Liver (tissue), 9 donors: ENCODE results near the gene IL3. TPM values are rescaled to one million over a fixed set of nuclear protein-coding genes. Genes with fewer than 3 reads are reported as not detected.

Source experiments
- DNase-seq: peaks from one replicate; pipeline ENCODE4 v3.0.0-alpha.2; 2017; ENCODE audit warnings: low spot score
- H3K27ac ChIP-seq, 2 donors: one replicate each; pipeline ENCODE4 v1.7.0; 2013; ENCODE audit warnings: inconsistent platforms in 2 of 2, low read length in 2 of 2, control low read depth in 1 of 2, low read depth in 1 of 2, mild to moderate bottlenecking in 1 of 2
- H3K27me3 ChIP-seq, 4 donors: one replicate each; pipeline versions ENCODE4 v1.6.1 to v1.7.0; 2013; ENCODE audit warnings: low read length in 3 of 4, inconsistent platforms in 1 of 4, mild to moderate bottlenecking in 1 of 4, moderate library complexity in 1 of 4; ENCODE audit not compliant: control insufficient read depth in 4 of 4, insufficient read depth in 4 of 4
- H3K36me3 ChIP-seq, 4 donors: one replicate each; pipeline versions ENCODE4 v1.6.1 to v1.7.0; 2013; ENCODE audit warnings: low read length in 3 of 4, mild to moderate bottlenecking in 3 of 4, low read depth in 1 of 4, moderate library complexity in 1 of 4; ENCODE audit not compliant: control insufficient read depth in 4 of 4, insufficient read depth in 3 of 4
- H3K4me1 ChIP-seq, 4 donors: one replicate each; pipeline versions ENCODE4 v1.6.1 to v1.7.0; 2013; ENCODE audit warnings: low read length in 3 of 4, mild to moderate bottlenecking in 3 of 4, moderate library complexity in 1 of 4; ENCODE audit not compliant: control insufficient read depth in 4 of 4, insufficient read depth in 4 of 4
- H3K4me3 ChIP-seq, 3 donors: one replicate each; pipeline versions ENCODE4 v1.6.1 to v1.7.0; 2013; ENCODE audit warnings: low read length in 3 of 3, control low read depth in 1 of 3, low read depth in 1 of 3, mild to moderate bottlenecking in 1 of 3
- H3K9ac ChIP-seq, 2 donors: one replicate each; pipeline ENCODE4 v1.7.0; 2013; ENCODE audit warnings: low read length in 2 of 2, mild to moderate bottlenecking in 2 of 2, moderate library complexity in 2 of 2, control low read depth in 1 of 2, low read depth in 1 of 2
- H3K9me3 ChIP-seq, 4 donors: one replicate each; pipeline versions ENCODE4 v1.6.1 to v1.7.0; 2013; ENCODE audit warnings: low read length in 3 of 4; ENCODE audit not compliant: control insufficient read depth in 4 of 4
- ATF3 ChIP-seq: IDR thresholded peaks from 2 replicates; pipeline ENCODE4 v1.6.1; 2016; ENCODE audit warnings: antibody characterized with exemption
- EGR1 ChIP-seq, 2 donors: IDR thresholded peaks; 2 replicates each; pipeline ENCODE4 v1.6.1; 2016 to 2018; ENCODE audit warnings: antibody characterized with exemption in 2 of 2, low read depth in 2 of 2
- FOXA1 ChIP-seq: IDR thresholded peaks from 2 replicates; pipeline ENCODE4 v1.6.1; 2016; ENCODE audit warnings: antibody characterized with exemption
- FOXA2 ChIP-seq: IDR thresholded peaks from 2 replicates; pipeline ENCODE4 v1.6.1; 2016; ENCODE audit warnings: antibody characterized with exemption
- GABPA ChIP-seq, 2 donors: IDR thresholded peaks in 1 of 2; conservative IDR thresholded peaks in 1 of 2; 2 replicates each; pipeline ENCODE4 v1.6.1; 2016; ENCODE audit warnings: antibody characterized with exemption in 2 of 2, mild to moderate bottlenecking in 1 of 2, moderate library complexity in 1 of 2
- HNF4A ChIP-seq, 2 donors: conservative IDR thresholded peaks; 2 replicates each; pipeline ENCODE4 v1.6.1; 2016; ENCODE audit warnings: antibody characterized with exemption in 2 of 2, mild to moderate bottlenecking in 2 of 2
- HNF4G ChIP-seq: IDR thresholded peaks from 2 replicates; pipeline ENCODE4 v1.6.1; 2016; ENCODE audit warnings: antibody characterized with exemption
- JUND ChIP-seq, 2 donors: IDR thresholded peaks; 2 replicates each; pipeline ENCODE4 v1.6.1; 2016; ENCODE audit warnings: antibody characterized with exemption in 2 of 2
- MAX ChIP-seq: IDR thresholded peaks from 2 replicates; pipeline ENCODE4 v1.6.1; 2016; ENCODE audit warnings: antibody characterized with exemption
- RAD21 ChIP-seq, 2 donors: IDR thresholded peaks; 2 replicates each; pipeline ENCODE4 v1.6.1; 2016; ENCODE audit warnings: antibody characterized with exemption in 2 of 2, mild to moderate bottlenecking in 2 of 2
- RXRA ChIP-seq, 2 donors: IDR thresholded peaks; 2 replicates each; pipeline ENCODE4 v1.6.1; 2017 to 2018; ENCODE audit warnings: antibody characterized with exemption in 2 of 2, mild to moderate bottlenecking in 1 of 2
- SP1 ChIP-seq: IDR thresholded peaks from 2 replicates; pipeline ENCODE4 v1.6.1; 2018; ENCODE audit warnings: antibody characterized with exemption, mild to moderate bottlenecking
- TAF1 ChIP-seq: conservative IDR thresholded peaks from 2 replicates; pipeline ENCODE4 v1.6.1; 2016; ENCODE audit warnings: antibody characterized with exemption, mild to moderate bottlenecking
- YY1 ChIP-seq: IDR thresholded peaks from 2 replicates; pipeline ENCODE4 v1.6.1; 2016; ENCODE audit warnings: antibody characterized with exemption, mild to moderate bottlenecking
- WGBS: extraction: QIAGEN DNeasy Blood & Tissue Kit; methylation state at CpG from one replicate; pipeline ENCODE4 v1.1.7; 2013; 5-methylcytosine and 5-hydroxymethylcytosine counted together
- polyA plus RNA-seq, 2 donors: library from polyadenylated mRNA; stranded (reverse) in 1 of 2; unstranded in 1 of 2; fragments of 200-250 nt in 1 of 2; fragments of >200 nt in 1 of 2; fragmentation: Nextera tagmentation in 1 of 2; extraction: Ambion mirVana in 1 of 2; gene quantifications; one replicate each; pipeline versions ENCODE4 v1.2.1 to v1.2.3, GENCODE V29; 2013 to 2015
- total RNA-seq, 2 donors: library from RNA; depleted of rRNA; stranded (reverse); fragments of >200 nt; gene quantifications; one replicate each; pipeline ENCODE4 v1.2.3, GENCODE V29; 2014
- TF ChIP-seq, protein P1 (sequence below): IDR thresholded peaks from 2 replicates; pipeline ENCODE4 v1.6.1; 2016; ENCODE audit warnings: antibody characterized with exemption, mild to moderate bottlenecking
- TF ChIP-seq, protein P2 (sequence below): IDR thresholded peaks from 2 replicates; pipeline ENCODE4 v1.6.1; 2016; ENCODE audit warnings: antibody characterized with exemption
- TF ChIP-seq, protein P3 (sequence below): fragments of 150-350 bp; IDR thresholded peaks from 2 replicates; pipeline ENCODE4 v1.5.1; 2017; ENCODE audit warnings: improper control_type of control experiment, low read depth, low read length; ENCODE audit not compliant: missing input control
- donor health status: healthy.
- donor health status: healthy.
- donor health status: healthy.
- donor health status: healthy.
- donor health status: healthy.

Gene IL3
- total and polyA plus RNA-seq, 4 donors, result not detected

- TF ChIP-seq, protein P1, sequence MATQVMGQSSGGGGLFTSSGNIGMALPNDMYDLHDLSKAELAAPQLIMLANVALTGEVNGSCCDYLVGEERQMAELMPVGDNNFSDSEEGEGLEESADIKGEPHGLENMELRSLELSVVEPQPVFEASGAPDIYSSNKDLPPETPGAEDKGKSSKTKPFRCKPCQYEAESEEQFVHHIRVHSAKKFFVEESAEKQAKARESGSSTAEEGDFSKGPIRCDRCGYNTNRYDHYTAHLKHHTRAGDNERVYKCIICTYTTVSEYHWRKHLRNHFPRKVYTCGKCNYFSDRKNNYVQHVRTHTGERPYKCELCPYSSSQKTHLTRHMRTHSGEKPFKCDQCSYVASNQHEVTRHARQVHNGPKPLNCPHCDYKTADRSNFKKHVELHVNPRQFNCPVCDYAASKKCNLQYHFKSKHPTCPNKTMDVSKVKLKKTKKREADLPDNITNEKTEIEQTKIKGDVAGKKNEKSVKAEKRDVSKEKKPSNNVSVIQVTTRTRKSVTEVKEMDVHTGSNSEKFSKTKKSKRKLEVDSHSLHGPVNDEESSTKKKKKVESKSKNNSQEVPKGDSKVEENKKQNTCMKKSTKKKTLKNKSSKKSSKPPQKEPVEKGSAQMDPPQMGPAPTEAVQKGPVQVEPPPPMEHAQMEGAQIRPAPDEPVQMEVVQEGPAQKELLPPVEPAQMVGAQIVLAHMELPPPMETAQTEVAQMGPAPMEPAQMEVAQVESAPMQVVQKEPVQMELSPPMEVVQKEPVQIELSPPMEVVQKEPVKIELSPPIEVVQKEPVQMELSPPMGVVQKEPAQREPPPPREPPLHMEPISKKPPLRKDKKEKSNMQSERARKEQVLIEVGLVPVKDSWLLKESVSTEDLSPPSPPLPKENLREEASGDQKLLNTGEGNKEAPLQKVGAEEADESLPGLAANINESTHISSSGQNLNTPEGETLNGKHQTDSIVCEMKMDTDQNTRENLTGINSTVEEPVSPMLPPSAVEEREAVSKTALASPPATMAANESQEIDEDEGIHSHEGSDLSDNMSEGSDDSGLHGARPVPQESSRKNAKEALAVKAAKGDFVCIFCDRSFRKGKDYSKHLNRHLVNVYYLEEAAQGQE, result no peak
These were observed 9.5 kb downstream of the IL3 start (continued) for GRCh38 chr5:132069994-132070393.

DNA sequence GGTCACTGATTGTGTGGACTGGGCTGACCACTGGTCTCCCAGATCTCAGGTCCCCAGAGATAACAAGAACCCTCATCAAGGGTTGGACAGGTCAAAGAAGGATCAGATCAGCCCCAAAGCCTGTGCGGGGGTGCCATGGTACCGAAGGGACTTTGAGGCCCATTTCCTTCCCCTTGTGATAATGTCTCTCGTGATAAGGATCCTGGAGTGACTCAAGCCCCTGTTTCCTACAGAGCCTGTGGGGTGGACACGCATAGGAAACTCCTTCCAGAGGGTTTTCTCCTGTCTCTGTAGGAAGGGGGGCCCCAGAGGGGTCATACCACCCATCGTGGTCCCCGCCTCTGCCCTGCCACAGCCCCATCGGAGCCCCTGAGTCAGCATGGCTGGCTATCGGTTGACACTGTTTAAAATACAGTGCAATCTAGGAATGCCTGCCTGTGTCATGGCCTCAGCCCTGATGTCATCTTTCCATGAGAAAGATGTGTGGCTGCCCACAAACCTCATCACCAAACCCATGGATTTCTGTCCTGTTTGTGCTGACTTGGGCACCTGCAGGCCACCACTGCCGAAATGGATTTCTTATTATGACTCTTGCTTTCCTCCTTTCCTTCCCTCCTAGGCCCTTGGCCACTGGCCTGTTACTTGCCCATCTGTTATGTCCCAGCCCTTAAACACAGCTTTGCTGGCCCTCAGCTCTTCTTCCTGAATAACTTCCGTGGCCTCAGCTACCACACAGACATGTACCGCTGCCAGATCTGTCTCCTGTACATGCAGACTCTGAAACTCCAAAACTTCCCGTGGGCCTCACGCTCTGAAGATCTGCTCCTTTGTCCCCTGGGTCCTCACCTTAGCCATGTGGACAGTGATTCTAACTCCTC is 10.2 kb downstream of the IL3 start:
- 79% methylated on average over 13 of the region's 13 CpGs for WGBS

GRCh38 chr5:132071338-132071707 is 10.9 kb downstream of the IL3 start:
- H3K9ac ChIP-seq, result no peak overlapping the region
- no peak overlapping the region for H3K4me3 ChIP-seq
- 79% methylated on average over 2 of the region's 2 CpGs for WGBS
- no peaks in the 10 kb centered on the region for H3K36me3 ChIP-seq
- H3K27ac ChIP-seq, result no peak overlapping the region
- no peaks in the 10 kb centered on the region for H3K4me1 ChIP-seq
- no peaks in the 10 kb centered on the region for H3K9me3 ChIP-seq
- no peaks in the 10 kb centered on the region for H3K27me3 ChIP-seq
- no peak for DNase-seq
- TF ChIP-seq FOXA2 (no peak), JUND (IDR thresholded peaks at IDR 0.05) (no peak), HNF4A (conservative IDR thresholded peaks at IDR 0.05) (no peak), RXRA (IDR thresholded peaks at IDR 0.05) (no peak), MAX (no peak), RAD21 (IDR thresholded peaks at IDR 0.05) (no peak), FOXA1 (no peak), YY1 (no peak), ATF3 (no peak), TAF1 (no peak), HNF4G (no peak), SP1 (no peak), GABPA (IDR thresholded peaks at IDR 0.05 in 1 of 2, conservative IDR thresholded peaks at IDR 0.05 in 1 of 2) (no peak), EGR1 (IDR thresholded peaks at IDR 0.05; ENCODE audit: low read depth in 2 of 2) (no peak)
- TF ChIP-seq, protein P2, sequence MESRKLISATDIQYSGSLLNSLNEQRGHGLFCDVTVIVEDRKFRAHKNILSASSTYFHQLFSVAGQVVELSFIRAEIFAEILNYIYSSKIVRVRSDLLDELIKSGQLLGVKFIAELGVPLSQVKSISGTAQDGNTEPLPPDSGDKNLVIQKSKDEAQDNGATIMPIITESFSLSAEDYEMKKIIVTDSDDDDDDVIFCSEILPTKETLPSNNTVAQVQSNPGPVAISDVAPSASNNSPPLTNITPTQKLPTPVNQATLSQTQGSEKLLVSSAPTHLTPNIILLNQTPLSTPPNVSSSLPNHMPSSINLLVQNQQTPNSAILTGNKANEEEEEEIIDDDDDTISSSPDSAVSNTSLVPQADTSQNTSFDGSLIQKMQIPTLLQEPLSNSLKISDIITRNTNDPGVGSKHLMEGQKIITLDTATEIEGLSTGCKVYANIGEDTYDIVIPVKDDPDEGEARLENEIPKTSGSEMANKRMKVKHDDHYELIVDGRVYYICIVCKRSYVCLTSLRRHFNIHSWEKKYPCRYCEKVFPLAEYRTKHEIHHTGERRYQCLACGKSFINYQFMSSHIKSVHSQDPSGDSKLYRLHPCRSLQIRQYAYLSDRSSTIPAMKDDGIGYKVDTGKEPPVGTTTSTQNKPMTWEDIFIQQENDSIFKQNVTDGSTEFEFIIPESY, result no peak
- TF ChIP-seq, protein P3, sequence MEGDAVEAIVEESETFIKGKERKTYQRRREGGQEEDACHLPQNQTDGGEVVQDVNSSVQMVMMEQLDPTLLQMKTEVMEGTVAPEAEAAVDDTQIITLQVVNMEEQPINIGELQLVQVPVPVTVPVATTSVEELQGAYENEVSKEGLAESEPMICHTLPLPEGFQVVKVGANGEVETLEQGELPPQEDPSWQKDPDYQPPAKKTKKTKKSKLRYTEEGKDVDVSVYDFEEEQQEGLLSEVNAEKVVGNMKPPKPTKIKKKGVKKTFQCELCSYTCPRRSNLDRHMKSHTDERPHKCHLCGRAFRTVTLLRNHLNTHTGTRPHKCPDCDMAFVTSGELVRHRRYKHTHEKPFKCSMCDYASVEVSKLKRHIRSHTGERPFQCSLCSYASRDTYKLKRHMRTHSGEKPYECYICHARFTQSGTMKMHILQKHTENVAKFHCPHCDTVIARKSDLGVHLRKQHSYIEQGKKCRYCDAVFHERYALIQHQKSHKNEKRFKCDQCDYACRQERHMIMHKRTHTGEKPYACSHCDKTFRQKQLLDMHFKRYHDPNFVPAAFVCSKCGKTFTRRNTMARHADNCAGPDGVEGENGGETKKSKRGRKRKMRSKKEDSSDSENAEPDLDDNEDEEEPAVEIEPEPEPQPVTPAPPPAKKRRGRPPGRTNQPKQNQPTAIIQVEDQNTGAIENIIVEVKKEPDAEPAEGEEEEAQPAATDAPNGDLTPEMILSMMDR, result no peak

More for the DNA sequence above, 10.2 kb downstream of the IL3 start:
- Histone ChIP-seq H3K9ac (no peak overlapping the region), H3K27ac (no peak overlapping the region), H3K9me3 (no peaks in the 10 kb centered on the region), H3K4me3 (no peak overlapping the region), H3K4me1 (peaks cover 0 to 2% (median 0%) of the 10 kb centered on the region in 4 donors), H3K36me3 (no peaks in the 10 kb centered on the region), H3K27me3 (no peaks in the 10 kb centered on the region)
- TF ChIP-seq, protein P3, result no peak
- TF ChIP-seq HNF4A (conservative IDR thresholded peaks at IDR 0.05), result no peak
- no peak for DNase-seq
